Adrenal gland (tissue), 12 donors: ENCODE measurements around the gene SCARB1. TPM values are rescaled to one million over a fixed set of nuclear protein-coding genes. Genes with fewer than 3 reads are reported as not detected.
A peak's percentile ranks its signal among the peaks of the same experiment; 100 is the strongest.

ENCODE experiments used
- DNase-seq, 7 donors: peaks; one replicate each; pipeline ENCODE4 v3.0.0-alpha.2; 2019 to 2020
- H3K27ac ChIP-seq, 5 donors: fragments of 200-600 bp; sonication (generic) in 4 of 5; 1 replicate in 3 of 5; 2 replicates in 2 of 5; pipeline versions ENCODE4 v1.5.1 to v1.8.0; 2016 to 2020; ENCODE audit warnings: mild to moderate bottlenecking in 1 of 5
- H3K27me3 ChIP-seq: fragments of 200-600 bp; 2 replicates; pipeline ENCODE4 v1.8.0; 2021
- H3K36me3 ChIP-seq, 2 donors: fragments of 200-600 bp; replicated peaks in 1 of 2; 1 replicate in 1 of 2; 2 replicates in 1 of 2; pipeline versions ENCODE4 v1.5.1 to v1.8.0; 2018 to 2022
- H3K4me1 ChIP-seq, 2 donors: fragments of 200-600 bp; replicated peaks in 1 of 2; 1 replicate in 1 of 2; 2 replicates in 1 of 2; pipeline versions ENCODE4 v1.5.1 to v1.8.0; 2018 to 2021
- H3K4me3 ChIP-seq, 4 donors: fragments of 200-600 bp; sonication (generic) in 3 of 4; one replicate each; pipeline ENCODE4 v1.5.1; 2016 to 2018
- H3K9me3 ChIP-seq, 3 donors: fragments of 200-600 bp; sonication (generic) in 1 of 3; replicated peaks in 1 of 3; 1 replicate in 2 of 3; 2 replicates in 1 of 3; pipeline versions ENCODE4 v1.5.1 to v1.8.0; 2016 to 2021
- POLR2A ChIP-seq, 2 donors: fragments of 450-650 bp; IDR thresholded peaks; one replicate each; pipeline ENCODE4 v1.6.1; 2017; ENCODE audit warnings: antibody characterized with exemption in 2 of 2, mild to moderate bottlenecking in 2 of 2, moderate library complexity in 1 of 2
- WGBS, 4 donors: extraction: QIAGEN DNeasy Blood & Tissue Kit in 2 of 4; methylation state at CpG; one replicate each; pipeline versions ENCODE4 v1.1.5 to v1.1.7; 2013 to 2017; 5-methylcytosine and 5-hydroxymethylcytosine counted together
- intact Hi-C, 2 donors: fragments of 100-400 bp; cut with DNase I; formaldehyde crosslinking; loops; one replicate each; pipeline versions ENCODE4 v1.14.1 to v1.15.0; 2022 to 2023
- polyA plus RNA-seq, 3 donors: library from polyadenylated mRNA; stranded (reverse); fragments of 200-250 nt in 2 of 3; fragments of 350-450 nt in 1 of 3; fragmentation: Illumina TruSeq in 1 of 3; extraction: RNeasy Lipid Tissue Mini Kit (QIAGEN cat#74804) in 1 of 3; gene quantifications; one replicate each; pipeline ENCODE4 v1.2.3, GENCODE V29; 2013 to 2014
- total RNA-seq, 9 donors: library from RNA; depleted of rRNA in 4 of 9; stranded (reverse); fragments of >200 nt in 4 of 9; fragments of 120-200 nt in 1 of 9; fragmentation: NEBNext Ultra II Directional in 1 of 9; extraction: Animal tissue kit (Norgen Biotek cat#: 25700) in 1 of 9; gene quantifications; one replicate each; pipeline versions ENCODE4 v1.1.0 to v1.2.4, GENCODE V29; 2013 to 2023
- TF ChIP-seq, protein P1 (sequence below), 6 experiments: fragments of 450-650 bp in 4 of 6; fragments of 200-600 bp in 2 of 6; sonication (generic) in 1 of 6; IDR thresholded peaks; 1 replicate in 5 of 6; 2 replicates in 1 of 6; pipeline versions ENCODE4 v1.5.1 to v1.8.0; 2016 to 2021; ENCODE audit warnings: antibody characterized with exemption in 6 of 6, mild to moderate bottlenecking in 2 of 6, moderate library complexity in 1 of 6
- donor health status: healthy with polysubstance abuse.
- donor health status: Bipolar disorder and iron deficiency.
- donor health status: DM: yes; HTN: yes; CAD: no.
- donor health status: DM: no; HTN: no; CAD: no.
- donor health status: DM: no; HTN: no; CAD: no.
- donor health status: DM: yes; HTN: yes; CAD: no.

SCARB1 gene
- total and polyA plus RNA-seq, 12 donors, result 213 to 8,580 (median 1,325) TPM

DNA sequence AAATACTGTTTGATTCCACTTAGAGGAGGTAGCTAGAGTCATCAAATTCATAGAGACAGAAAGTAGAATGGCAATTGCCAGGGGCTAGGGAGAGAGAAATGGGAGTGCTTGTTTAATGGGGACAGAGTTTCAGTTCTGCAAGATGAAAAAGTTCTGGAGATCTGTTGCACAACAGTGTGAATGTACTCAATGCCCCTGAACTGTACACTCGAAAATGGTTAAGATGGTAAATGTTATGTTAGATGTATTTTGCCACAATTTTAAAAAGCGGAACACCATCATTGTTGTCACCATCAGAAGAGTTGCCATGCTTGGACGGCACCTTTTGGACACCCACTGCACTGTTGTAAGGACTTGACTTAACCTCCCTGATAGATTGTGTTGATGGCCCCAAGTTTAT lies 106.9 kb downstream of the SCARB1 start:
- H3K9me3 ChIP-seq, result no peaks in the 10 kb centered on the region
- H3K4me1 ChIP-seq, result peaks cover 0 to 55% of the 10 kb centered on the region in 2 donors
- H3K27ac ChIP-seq, result peak overlapping the region in 2 of 5 donors; percentile 84 to 96
- no peak overlapping the region for H3K4me3 ChIP-seq
- TF ChIP-seq, protein P1, sequence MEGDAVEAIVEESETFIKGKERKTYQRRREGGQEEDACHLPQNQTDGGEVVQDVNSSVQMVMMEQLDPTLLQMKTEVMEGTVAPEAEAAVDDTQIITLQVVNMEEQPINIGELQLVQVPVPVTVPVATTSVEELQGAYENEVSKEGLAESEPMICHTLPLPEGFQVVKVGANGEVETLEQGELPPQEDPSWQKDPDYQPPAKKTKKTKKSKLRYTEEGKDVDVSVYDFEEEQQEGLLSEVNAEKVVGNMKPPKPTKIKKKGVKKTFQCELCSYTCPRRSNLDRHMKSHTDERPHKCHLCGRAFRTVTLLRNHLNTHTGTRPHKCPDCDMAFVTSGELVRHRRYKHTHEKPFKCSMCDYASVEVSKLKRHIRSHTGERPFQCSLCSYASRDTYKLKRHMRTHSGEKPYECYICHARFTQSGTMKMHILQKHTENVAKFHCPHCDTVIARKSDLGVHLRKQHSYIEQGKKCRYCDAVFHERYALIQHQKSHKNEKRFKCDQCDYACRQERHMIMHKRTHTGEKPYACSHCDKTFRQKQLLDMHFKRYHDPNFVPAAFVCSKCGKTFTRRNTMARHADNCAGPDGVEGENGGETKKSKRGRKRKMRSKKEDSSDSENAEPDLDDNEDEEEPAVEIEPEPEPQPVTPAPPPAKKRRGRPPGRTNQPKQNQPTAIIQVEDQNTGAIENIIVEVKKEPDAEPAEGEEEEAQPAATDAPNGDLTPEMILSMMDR (IDR thresholded peaks at IDR 0.05), result no peak
- TF ChIP-seq POLR2A (IDR thresholded peaks at IDR 0.05), result no peak
- DNase-seq, result no peak
- WGBS, 4 donors, result 80 to 88% (median 83%) methylated on average over 3 of the region's 3 CpGs
- no peaks in the 10 kb centered on the region for H3K27me3 ChIP-seq
- H3K36me3 ChIP-seq, result no peaks in the 10 kb centered on the region
- intact Hi-C loops, result no loop called here

DNA sequence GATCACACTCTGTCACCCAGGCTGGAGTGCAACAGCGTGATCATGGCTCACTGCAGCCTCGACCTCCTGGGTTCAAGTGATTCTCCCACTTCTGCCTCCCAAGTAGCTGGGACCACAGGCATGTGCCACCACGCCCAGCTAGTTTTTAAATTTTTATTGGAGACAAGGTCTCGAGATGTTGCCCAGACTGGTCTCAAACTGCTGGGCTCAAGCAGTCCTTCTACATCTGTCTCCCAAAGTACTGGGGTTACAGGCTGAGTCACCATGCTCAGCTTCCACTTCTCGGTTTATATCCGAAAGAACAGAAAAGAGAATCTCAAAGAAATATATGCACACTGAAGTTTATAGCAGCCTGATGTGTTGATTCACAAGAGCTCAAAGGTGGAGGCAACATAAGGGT lies 107.5 kb downstream of the SCARB1 start:
- H3K4me1 ChIP-seq, result peaks cover 0 to 55% of the 10 kb centered on the region in 2 donors
- no peaks in the 10 kb centered on the region for H3K36me3 ChIP-seq
- no peak for DNase-seq
- H3K27ac ChIP-seq, result peak overlapping the region; percentile 46 to 96 (median 70)
- no peaks in the 10 kb centered on the region for H3K27me3 ChIP-seq
- TF ChIP-seq, protein P1 (IDR thresholded peaks at IDR 0.05), result no peak
- no peak for TF ChIP-seq POLR2A (IDR thresholded peaks at IDR 0.05)
- H3K4me3 ChIP-seq, result no peak overlapping the region
- intact Hi-C loops, result no loop called here
- no peaks in the 10 kb centered on the region for H3K9me3 ChIP-seq
- 71 to 80% (median 76%) methylated on average over 5 to 6 of the region's 6 CpGs for WGBS, 4 donors

DNA sequence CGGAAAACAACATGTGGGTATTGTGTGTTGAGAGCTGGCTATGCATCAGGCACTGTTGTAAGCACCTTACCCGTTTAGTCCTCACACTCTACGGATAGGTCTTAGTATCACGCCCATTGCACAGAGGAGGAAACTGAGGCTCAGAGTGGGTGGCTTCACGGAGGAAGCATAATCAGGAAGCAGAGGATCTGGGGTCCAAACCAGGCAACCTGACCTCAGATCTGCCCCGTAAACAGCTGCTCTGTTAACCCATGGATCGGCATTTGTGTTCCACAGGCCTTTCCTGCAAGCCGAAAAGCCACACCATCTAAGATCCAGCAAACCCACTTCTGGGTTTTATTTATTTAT lies 107.9 kb downstream of the SCARB1 start:
- intact Hi-C loops, result no loop called here
- H3K27me3 ChIP-seq, result no peaks in the 10 kb centered on the region
- H3K4me1 ChIP-seq, result peaks cover 0 to 55% of the 10 kb centered on the region in 2 donors
- TF ChIP-seq POLR2A (IDR thresholded peaks at IDR 0.05), result no peak
- TF ChIP-seq, protein P1 (IDR thresholded peaks at IDR 0.05), result no peak
- no peak overlapping the region for H3K4me3 ChIP-seq
- H3K9me3 ChIP-seq, result no peaks in the 10 kb centered on the region
- 55 to 83% (median 79%) methylated on average over 7 to 8 of the region's 8 CpGs for WGBS, 4 donors
- H3K27ac ChIP-seq, result peak overlapping the region; percentile 46 to 96 (median 70)
- DNase-seq, result no peak
- H3K36me3 ChIP-seq, result no peaks in the 10 kb centered on the region

DNA sequence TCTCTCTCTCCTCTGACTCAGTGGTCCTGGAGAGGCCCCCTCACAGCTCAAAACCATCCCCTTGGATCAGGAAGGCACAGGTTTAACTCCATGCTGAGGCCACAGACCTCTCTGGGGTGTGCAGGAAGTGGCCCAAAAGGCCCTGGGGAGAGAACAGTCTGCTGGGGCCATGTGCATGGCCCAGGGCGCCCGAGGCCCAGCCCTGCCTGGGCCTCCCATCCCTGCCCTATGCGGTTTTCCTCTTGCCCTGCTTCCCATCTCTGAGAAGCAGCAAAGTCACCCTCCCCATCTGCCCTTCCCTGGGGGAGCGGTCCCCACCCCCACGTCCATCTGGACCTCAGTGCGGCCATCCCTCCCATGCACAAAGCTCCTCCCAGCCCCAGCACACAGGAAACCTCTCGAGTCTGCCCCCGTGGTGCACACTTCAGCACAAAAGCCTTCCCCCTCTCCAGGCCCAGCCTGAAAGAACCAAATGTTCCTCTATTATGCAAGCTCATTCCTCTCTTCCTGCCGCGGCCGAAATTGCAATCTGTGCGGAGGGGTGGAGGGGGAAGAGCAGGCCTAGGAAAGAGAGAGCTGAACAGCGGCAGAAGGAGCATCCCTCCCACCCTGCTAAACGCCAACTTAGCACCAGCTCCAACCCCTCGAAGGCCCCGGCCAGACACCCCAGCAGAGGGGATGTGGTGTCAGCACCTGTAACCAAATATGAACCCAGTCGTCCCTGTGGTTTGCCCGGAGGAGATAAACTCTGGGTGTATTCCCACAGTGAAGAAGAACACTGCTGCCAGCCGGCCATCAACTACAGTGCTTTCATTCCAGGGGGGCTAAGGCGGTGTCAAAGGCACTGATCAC lies 108.5 kb downstream of the SCARB1 start:
- Histone ChIP-seq H3K36me3 (no peaks in the 10 kb centered on the region), H3K4me1 (peaks cover 0 to 55% of the 10 kb centered on the region in 2 donors), H3K4me3 (no peak overlapping the region), H3K27me3 (no peaks in the 10 kb centered on the region), H3K9me3 (no peaks in the 10 kb centered on the region), H3K27ac (peak overlapping the region; percentile 46 to 96 (median 70))
- peak; percentile 70 to 94 (median 79) for DNase-seq
- WGBS, 4 donors, result 48 to 68% (median 53%) methylated on average over 16 to 20 of the region's 20 CpGs
- intact Hi-C loops, result no loop called here
- TF ChIP-seq, protein P1 (IDR thresholded peaks at IDR 0.05), result no peak
- TF ChIP-seq POLR2A (IDR thresholded peaks at IDR 0.05), result peak in 1 of 2 donors; percentile 13
